Loucy (cell line): ENCODE measurements around the gene LMO7.

ENCODE experiments used
- EZH2phosphoT487 ChIP-seq: fragments of 200-600 bp; IDR thresholded peaks from 2 replicates; pipeline ENCODE4 v1.6.1; 2018; ENCODE audit warnings: antibody characterized with exemption, mild to moderate bottlenecking, moderate library complexity, borderline replicate concordance
- TF ChIP-seq, protein P1 (sequence below): fragments of 200-600 bp; sonication (generic); conservative IDR thresholded peaks from 2 replicates; pipeline ENCODE4 v1.5.1; 2014; ENCODE audit warnings: mild to moderate bottlenecking, antibody characterized with exemption, low read length

- TF ChIP-seq, protein P1, sequence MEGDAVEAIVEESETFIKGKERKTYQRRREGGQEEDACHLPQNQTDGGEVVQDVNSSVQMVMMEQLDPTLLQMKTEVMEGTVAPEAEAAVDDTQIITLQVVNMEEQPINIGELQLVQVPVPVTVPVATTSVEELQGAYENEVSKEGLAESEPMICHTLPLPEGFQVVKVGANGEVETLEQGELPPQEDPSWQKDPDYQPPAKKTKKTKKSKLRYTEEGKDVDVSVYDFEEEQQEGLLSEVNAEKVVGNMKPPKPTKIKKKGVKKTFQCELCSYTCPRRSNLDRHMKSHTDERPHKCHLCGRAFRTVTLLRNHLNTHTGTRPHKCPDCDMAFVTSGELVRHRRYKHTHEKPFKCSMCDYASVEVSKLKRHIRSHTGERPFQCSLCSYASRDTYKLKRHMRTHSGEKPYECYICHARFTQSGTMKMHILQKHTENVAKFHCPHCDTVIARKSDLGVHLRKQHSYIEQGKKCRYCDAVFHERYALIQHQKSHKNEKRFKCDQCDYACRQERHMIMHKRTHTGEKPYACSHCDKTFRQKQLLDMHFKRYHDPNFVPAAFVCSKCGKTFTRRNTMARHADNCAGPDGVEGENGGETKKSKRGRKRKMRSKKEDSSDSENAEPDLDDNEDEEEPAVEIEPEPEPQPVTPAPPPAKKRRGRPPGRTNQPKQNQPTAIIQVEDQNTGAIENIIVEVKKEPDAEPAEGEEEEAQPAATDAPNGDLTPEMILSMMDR, result no peak
- no peak for TF ChIP-seq EZH2phosphoT487
These were observed 175.2 kb downstream of the LMO7 start for GRCh38 chr13:75811361-75811760.
